Epidermal melanocyte (primary cell): ENCODE data around the gene ACOX3.
"Not testable (repeated sequence)": the region's sequence is repeated elsewhere in the genome, so short reads cannot be mapped to it uniquely, and the experiment has no call there.

Experiments
- DNase-seq: peaks from one replicate; pipeline ENCODE4 v3.0.0; 2011; ENCODE audit warnings: low spot score; ENCODE audit not compliant: insufficient read length

ACOX3 gene

DNA sequence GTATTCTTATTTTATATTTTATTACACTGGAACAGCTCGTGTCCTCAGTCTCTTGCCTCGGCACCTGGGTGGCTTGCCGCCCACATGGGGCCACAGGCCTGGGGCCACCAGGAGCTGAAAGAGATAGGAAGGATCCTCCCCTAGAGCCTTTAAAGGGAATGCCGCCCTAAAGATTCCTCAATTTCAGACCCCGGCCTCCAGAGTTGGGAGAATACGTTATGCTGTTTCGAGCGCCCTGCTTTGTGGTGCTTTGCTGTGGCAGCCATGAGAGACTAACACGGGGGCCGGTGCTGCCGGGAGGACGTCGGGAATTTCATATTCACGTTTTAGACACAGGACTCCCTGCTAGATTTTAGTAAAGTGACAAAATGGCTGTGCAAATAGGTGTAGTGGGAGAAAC is 33.2 kb downstream of the ACOX3 start:
- no peak for DNase-seq

DNA sequence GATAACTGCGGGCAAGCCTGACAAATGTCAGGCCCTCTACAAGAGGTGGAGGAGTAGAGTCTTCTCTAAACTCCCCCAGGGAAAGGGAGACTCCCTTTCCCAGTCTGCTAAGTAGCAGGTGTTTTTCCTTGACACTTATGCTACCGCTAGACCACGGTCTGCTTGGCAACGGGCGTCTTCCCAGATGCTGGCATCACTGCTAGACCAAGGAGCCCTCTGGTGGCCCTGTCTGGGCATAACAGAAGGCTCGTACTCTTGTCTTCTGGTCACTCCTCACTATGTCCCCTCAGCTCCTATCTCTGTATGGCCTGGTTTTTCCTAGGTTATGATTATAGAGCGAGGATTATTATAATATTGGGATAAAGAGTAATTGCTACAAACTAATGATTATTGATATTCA is 33.6 kb downstream of the ACOX3 start:
- not testable (repeated sequence) for DNase-seq

GRCh38 chr4:8405516-8405875 is 35.0 kb downstream of the ACOX3 start:
- no peak for DNase-seq

- DNase-seq, result no peak
Observed at GRCh38 chr4:8404791-8405515, 35.6 kb downstream of the ACOX3 start.

DNA sequence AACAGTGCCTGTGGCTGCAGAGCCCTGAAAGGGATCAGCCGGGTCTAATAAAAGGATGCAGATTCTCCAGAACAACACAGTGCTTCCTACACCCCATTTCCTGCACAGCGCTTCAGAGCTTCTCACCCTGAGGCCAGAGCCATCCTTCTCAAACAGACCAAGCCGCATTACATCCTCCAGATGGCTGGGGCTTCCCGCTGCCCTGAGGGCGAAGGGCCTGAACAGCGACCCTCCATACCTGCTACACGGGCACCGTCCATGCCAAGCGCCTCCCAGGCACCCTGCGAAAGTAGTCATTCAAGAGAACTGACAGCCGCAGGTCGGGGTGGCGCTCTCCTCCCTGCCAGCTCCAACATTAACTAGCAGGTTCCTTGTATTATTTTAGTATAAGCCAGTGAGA is 36.5 kb downstream of the ACOX3 start:
- no peak for DNase-seq

DNA sequence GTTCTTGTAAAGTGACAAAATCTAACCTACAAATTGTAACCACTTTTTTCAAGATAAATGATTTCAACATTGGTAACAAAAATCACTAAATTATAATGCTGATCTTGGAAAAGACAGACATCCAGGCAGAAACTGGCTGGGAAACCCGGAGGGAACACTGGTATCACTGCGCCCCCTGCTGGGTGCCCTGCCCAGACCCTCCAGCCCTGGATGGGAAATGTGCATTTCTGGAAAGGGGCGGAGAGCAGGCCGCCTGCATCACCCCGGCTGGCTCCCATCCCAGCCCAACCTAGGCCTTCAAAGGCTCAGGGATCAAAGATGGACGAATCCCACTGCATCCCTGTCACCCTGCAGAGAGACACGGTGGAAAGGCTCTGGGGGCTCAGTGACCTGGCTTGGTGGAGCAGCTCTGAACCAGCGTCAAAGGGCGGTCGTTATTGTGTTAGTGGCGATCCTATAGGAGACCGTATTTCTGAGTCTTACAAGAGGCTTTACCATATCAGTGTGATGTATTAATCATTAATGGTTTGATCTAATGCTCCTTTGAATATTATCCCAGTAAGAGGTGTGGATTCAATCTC is 37.3 kb downstream of the ACOX3 start:
- DNase-seq, result peak; percentile 92

- no peak for DNase-seq
Observed at GRCh38 chr4:8402640-8403039, 37.9 kb downstream of the ACOX3 start.

- no peak for DNase-seq
Observed at GRCh38 chr4:8402181-8402597, 38.3 kb downstream of the ACOX3 start.

GRCh38 chr4:8401665-8402064 is 38.9 kb downstream of the ACOX3 start:
- no peak for DNase-seq

DNA sequence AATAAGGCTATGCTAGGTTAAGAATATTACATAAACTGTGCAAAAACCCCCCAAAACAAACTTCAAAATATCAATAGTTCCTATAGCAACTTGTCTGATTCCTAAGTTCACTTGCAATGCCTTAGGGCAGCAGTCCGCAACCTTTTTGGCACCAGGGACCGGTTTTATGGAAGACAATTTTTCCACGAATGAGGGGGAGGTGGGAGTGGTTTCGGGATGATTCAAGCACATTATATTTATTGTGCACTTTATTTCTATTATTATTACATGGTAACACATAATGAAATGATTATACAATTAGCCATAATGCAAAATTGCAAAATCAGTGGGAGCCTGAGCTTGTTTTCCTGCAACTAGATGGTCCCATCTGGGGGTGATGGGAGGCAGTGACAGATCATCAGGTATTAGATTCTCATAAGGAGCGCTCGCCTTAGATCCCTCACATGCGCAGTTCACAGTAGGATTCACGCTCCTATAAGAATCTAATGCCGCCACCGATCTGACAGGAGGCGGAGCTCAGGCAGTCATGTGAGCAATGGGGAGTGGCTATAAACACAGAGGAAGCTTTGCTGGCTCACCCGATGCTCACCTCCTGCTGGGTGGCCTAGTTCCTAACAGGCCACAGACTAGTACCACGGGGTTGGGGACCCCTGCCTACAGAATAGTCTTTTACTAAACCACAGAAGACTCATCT is 39.7 kb downstream of the ACOX3 start:
- no peak for DNase-seq

GRCh38 chr4:8399298-8399697 is 41.2 kb downstream of the ACOX3 start:
- no peak for DNase-seq

- DNase-seq, result no peak
Observed at GRCh38 chr4:8398347-8398746, 42.2 kb downstream of the ACOX3 start.

- no peak for DNase-seq
Observed at GRCh38 chr4:8396762-8397406, 43.6 kb downstream of the ACOX3 start.

- no peak for DNase-seq
Observed at GRCh38 chr4:8395504-8396296, 44.8 kb downstream of the ACOX3 start.

GRCh38 chr4:8394806-8395205 is 45.7 kb downstream of the ACOX3 start:
- no peak for DNase-seq

GRCh38 chr4:8394061-8394519 is 46.4 kb downstream of the ACOX3 start:
- DNase-seq, result no peak

- DNase-seq, result peak; percentile 82
Observed at GRCh38 chr4:8393593-8394038, 46.9 kb downstream of the ACOX3 start.

- no peak for DNase-seq
Observed at GRCh38 chr4:8392591-8393190, 47.8 kb downstream of the ACOX3 start.

DNA sequence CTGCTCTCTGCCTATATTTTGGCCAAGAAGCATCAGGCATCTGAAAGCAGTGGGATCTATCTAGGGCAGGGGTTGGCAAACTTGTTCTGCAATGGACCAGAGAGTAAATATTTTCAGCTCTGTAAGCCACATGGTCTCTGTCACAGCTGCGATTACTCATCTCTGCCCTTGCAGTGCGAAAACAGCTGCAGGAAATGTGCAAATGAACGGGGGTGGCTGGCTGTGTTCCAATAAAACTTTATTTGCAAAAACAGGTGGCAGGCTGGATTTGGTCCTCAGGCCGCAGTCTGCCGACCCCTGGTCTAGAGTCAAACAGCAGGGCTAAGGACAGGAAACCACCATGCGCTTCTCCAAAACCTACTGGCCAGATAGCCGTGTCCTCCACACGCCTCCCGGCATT is 48.6 kb downstream of the ACOX3 start:
- DNase-seq, result no peak

DNA sequence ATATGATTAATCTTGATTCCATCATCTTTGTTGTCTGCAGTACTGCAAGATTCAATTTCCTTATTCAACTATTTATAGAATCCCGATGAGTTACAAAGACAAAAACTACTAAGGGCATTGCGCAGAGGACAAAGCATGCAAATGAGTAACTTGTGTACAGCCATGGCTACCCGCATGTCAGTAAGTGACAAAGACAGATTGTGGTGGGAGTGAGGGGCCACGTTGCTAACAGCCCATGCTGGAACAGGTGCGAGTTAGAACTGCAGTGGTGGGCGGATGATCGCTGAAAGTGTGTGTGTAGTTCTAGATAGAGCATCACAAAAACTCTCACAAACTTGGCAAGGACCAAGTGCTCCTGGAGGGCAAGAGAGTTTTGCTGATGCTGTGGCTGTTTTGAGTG is 49.5 kb downstream of the ACOX3 start:
- DNase-seq, result no peak

DNA sequence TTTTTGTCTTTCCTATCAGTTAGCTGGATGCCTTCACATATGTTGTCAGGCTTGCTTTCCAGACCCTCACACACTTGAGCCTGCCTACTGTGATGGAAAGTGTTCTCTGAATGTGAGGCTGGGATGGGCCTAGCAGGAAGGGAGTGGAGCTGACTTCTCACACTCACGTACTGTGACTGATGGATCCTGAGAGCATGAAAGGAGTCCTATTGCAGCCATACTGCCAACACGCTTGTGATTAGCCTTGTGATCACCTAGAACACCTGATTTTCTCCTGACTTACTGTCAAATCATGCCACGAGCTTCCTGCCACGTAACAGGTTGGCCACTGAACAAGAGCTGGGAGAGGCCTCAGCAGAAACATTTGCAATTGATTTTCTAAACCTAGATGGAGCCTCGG is 49.9 kb downstream of the ACOX3 start:
- no peak for DNase-seq
